Measurements from ENCODE around the gene PCBP3.
A peak's percentile ranks its signal among the peaks of the same experiment; 100 is the strongest.

The PCBP3 gene

DNA sequence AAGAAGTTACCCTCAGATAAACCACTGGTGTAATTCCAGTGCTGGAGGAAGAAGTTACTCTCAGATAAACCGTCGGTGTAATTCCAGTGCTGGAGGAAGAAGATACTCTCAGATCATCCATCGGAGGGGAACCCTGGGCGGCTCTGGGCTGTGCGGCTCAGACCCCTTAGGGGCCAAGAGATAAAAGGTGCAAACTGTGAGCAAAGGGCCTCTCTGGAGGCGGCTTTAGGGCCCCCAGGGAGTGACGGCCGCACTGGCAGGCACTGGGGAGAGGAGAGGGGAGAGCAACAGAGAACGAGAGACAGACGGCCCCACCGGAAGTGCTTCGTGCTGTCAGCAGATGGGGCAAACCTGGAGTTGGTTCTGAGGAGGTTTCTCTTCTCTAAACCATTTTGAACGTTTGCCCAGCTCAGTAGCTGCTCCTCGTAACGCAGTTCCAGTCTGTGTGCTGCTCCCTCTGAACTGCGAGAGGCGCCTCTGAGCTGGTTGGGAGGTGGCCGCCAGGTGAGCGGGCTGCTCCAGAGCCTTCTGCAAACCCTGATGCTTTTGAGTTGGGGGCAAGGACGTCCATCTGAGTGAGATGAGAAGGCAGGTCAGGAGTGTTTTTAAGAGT is 275.4 kb downstream of the PCBP3 start:
- DNase-seq: no peak

DNA sequence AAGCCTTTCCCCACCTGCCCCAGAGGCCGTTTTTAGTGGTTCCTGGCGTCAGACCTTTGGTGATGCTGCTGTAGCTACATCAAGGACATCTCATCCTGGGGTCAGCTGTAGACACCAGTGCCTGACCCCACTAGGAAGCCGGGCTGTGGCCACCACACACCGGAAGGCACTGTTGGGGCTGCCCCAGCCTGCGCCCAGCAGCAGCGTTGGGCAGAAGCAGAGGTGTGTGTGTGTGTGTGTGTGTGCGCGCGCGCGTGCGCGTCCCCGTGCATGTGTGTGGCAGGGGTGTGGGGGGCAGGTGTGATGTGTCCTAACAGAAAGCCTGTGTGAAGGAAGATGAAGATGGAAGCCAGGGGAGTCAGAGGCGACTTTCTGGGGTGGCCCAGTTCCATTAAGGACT is 276.1 kb downstream of the PCBP3 start:
- DNase-seq: no peak

- DNase-seq: no peak
These were observed 277.5 kb downstream of the PCBP3 start for GRCh38 chr21:45920824-45921600.

- DNase-seq: no peak
These were observed 278.4 kb downstream of the PCBP3 start for GRCh38 chr21:45921917-45922316.

GRCh38 chr21:45922648-45923047 is 279.1 kb downstream of the PCBP3 start:
- DNase-seq: no peak

DNA sequence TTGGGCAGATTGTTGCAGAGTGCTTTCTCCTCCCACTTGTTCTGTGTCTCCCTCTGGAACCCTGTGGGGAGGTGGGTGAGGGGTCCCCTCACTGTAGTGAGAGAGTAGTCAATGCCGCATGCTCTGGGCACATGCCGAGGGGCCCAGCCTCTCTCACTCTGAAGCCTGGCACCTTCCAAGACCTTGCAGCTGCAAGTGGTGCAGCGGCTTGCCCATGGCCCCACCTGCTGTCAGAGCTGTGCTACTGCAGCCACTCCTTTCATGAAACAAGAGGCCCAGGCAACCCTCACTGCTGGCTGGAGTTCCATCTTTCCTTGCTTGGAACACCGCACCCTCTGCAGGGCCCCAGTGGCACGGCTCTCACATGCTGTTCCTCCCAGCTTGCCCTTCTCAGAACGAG is 279.6 kb downstream of the PCBP3 start:
- peak; percentile 90 for DNase-seq

DNA sequence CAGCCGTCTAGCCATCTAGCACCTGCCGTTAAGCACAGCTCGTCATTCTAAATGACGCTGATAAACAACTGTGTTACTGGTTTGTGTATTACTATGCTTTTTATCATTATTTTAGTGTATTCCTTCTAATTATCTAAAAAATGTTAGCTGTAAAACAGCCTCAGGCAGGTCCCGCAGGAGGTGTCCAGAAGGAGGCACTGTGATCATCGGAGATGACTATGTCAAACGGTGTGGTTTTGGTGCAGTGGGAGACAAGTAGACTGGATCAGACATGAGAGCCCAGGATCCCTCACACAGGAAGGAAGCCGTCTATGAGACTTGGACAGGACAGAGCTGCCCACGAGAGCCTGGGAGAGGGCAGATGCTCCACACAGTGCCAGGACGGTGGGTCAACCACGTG is 282.8 kb downstream of the PCBP3 start:
- no peak for DNase-seq

DNA sequence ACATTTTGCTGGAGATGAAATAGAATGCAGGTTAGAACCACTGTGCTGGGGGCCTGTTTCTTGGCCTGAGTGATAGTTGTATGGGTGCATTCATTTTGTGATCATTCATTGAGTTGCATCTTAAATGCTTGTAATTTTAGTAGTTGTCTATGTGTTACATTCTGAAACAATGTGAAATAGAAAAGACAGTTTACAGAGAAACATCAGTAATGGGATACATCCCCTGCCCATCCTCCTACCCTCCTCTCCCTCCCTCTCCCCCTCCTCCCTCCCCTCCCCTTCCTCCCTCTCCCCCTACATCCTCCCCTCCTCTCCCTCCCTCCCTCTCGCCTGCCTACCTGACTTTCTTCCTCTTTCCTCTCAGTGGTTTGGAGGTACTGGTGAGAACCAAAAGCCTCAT is 283.5 kb downstream of the PCBP3 start:
- no peak for DNase-seq

DNA sequence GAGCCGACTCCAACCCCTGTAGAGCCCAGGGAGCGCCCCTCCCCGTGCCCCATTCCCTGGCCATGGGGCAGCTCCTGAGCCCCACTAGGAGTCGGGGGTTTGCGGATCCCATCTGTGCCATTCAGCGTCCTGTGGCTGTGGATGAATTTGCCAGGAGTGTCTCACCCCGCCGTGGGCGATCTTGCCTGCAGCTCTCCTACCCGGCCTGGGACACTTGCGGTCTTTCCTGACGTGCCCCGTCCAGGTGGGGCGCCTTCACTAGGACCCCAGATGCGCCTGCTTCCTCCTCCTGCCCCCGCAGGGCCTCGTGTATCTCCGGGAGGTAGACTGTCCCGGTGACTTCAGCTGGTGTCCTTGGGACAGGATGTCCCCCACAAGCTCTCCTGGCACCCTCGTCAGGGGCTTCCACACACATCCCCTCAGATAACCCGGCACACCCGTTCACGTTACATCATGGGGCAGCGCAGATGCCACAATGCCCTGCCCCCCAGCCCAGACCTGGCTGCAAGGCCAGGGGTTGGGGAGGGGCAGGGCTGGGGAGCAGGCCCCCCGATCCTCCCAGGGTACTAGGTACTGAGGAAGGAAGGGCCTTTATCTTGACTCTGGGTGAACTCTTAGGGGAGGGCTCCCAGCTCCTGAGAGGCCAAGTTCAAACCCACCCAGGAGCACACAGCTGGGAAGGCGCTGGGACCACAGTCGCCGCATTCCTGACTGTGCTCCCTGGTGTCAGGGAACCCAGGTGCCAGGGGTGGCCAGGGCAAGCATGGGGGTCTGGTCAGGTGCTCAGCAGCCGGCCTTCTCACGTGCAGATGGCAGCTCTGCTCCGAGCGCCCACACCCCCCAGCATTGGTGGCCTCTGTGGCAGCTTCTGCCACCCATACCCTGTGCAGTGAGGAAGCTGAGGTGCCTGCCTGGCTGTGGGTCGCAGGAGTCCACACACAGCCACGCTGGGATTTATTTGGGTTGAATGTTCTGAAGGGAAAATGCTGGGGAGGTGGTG is 284.6 kb downstream of the PCBP3 start:
- DNase-seq: no peak

DNA sequence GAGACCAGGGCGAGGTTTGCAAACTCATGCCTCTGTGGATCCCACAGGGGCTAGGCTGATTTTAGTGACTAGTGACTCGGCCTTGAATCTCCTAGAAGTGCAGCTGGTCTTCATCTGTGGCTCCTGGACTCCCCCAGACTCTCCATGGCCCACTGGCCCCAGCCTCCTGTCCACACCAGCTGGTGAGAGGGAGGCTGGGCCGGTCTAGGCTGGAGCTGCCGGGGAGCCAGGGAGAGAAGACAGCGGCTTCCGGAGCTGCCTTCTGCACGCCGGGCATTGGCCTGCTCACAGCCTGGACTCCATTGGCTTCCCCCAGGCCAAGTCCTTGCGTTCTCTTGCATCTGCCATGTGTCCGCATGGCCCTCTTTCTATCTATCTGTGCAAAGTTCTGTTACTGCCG is 285.9 kb downstream of the PCBP3 start:
- DNase-seq: no peak

GRCh38 chr21:45930231-45930760 is 286.8 kb downstream of the PCBP3 start:
- no peak for DNase-seq

DNA sequence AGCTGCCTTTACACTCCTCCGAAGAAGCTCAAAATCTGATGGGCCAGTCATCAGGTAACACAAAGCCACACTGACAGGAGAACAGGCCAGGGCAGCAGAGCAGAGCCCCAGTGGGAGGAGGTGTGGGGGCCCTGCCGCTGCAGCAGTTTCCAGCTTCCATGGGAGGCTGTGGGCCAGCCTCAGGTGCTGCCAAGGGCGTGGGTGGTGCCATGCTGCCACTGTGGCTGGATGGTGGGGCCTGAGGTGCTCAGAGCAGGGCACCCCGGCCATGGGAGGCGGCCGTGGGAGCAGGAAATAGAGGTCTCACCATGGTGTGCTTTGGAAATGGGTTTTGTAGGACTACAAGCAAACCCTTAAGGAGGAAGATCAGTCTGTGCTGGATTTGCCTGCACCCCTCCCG is 287.3 kb downstream of the PCBP3 start:
- no peak for DNase-seq

DNA sequence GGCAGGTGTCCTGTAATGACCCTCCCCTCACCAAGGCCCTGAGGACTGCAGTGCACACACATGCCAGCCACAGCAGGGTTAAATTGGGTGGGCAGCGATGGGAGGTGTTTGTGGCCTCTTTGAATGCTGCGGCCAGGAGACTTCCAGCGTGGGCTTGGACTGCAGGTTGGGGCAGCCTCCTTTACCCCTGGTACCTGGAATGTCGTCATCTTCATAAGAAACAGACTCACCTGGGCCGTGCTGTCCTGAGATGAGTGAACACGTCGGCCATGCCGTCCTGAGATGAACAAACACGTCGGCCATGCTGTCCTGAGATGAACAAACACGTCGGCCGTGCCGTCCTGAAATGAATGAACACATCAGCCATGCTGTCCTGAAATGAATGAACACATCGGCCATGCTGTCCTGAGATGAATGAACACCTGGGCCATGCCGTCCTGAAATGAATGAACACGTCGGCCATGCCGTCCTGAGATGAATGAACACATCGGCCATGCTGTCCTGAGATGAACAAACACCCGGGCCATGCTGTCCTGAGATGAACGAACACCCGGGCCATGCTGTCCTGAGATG is 288.0 kb downstream of the PCBP3 start:
- DNase-seq: no peak

DNA sequence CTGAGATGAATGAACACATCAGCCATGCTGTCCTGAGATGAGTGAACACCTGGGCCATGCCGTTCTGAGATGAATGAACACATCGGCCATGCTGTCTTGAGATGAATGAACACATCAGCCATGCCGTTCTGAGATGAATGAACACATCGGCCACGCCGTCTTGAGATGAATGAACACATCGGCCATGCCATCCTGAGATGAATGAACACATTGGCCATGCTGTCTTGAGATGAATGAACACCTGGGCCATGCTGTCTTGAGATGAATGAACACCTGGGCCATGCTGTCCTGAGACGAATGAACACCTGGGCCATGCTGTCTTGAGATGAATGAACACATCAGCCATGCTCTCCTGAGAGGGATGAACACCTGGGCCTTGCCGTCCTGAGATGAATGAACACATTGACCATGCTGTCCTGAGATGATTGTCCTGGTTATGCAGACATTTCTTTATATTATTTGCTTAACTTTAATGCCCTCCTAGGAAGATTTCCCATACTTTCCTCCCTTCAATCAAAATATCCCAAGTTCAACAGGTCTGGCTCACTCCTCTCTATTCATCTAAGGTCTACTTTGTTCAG is 289.5 kb downstream of the PCBP3 start:
- no peak for DNase-seq

GRCh38 chr21:45934085-45934484 is 290.6 kb downstream of the PCBP3 start:
- no peak for DNase-seq

- DNase-seq: no peak
These were observed 291.0 kb downstream of the PCBP3 start for GRCh38 chr21:45934554-45934953.

DNA sequence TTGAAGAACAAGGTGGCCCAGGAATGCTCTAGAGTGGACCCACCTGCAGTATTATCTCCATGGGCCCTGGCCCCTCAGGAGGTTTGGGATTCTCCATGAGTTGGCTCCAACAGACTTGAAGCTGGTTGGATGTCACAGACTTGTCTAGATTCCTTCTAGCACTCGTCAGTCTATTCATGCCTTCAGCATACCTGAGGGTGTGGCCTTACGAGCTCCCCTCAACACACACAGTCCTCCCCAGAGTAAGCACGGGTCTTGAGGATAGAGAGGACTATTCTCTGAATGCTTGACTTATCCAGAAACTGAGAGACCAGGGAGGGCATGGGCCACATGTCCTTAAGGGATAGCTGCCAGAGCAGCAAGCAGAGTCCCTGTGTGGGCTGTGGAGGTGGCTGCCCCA is 292.1 kb downstream of the PCBP3 start:
- DNase-seq: no peak

DNA sequence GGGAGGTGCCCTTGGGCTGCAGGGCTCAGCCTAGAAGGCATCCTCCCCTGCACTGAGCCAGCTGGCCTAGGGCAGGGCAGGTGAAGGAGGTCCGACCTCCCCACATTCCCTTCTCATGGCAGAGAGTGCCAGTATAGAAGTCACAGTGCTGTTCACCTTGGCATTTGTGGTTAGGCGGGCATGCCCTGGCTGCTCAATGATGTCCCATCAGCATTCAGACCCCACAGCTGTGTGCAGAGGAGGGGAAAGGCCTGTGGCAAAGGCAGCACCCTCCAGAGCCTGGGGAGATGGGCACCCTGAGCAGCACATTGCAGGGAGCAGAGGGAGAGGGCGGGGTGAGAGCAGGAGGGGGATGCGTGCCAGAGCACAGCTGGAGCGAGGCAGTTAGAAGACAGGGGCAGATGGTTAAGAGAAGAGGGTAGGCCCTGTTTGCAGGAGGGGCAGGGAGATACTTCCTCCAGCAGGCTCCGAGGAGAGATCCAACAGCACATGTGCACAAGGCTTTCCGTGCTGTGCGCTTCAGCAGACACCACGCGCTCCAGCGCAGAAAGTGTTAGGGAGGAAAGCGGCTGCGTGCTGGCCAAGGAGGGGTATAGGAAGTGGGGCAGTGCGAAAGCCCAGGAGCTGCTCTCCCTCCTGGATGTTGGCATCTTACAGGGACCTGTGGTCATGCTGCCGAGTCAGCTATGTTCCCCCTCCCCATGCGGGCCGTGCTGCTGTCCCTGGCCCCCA is 294.4 kb downstream of the PCBP3 start:
- DNase-seq: peak; percentile 8

DNA sequence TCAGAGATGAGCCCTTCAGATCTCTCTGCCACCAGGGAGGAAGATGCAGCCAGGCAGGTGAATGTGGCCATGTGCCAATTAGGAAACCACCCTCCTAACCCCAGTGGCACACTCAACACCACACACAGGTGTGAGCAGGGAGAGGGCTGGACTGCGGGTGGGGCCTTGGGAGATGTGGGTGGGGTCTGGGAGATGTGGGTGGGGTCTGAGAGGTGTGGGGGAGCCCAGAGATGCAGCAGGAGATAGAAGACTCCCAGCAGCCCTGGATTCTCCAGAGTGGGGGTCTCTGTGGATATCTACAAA is 294.9 kb downstream of the PCBP3 start:
- no peak for DNase-seq

DNA sequence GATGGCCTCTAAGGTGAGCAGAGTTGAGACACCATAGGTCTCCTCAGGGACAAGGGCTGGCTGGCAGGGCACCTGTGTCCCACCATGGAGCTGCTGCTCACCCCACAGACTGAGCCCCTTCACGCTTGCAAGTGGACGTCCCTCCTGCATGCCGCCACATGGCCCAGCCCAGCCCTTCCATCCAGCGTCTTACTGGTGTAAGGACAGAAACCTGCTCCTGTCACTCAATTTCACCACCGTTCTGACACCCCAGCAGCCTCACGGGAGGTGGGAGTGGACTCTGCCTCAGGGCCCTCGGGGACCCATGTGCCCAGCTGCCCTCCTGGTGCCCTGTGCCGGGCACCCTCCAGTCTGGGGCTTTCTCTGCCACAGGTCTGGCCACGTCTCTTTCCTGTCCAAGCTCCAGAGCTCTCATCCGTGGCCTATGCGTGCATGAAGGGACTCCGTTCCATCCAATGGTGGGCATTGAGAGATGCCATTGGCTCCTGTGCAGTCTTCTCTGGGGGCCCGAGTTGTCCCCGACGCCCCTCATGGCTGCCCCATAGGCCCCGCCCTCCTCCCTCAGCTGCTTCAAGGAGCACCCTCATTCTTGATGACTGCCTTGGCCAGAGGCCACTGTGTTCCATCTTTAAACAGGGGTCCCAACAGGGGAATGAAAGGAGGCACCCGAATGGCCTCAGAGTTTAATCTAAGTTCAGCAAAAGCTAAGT is 295.4 kb downstream of the PCBP3 start:
- peak; percentile 5 for DNase-seq

DNA sequence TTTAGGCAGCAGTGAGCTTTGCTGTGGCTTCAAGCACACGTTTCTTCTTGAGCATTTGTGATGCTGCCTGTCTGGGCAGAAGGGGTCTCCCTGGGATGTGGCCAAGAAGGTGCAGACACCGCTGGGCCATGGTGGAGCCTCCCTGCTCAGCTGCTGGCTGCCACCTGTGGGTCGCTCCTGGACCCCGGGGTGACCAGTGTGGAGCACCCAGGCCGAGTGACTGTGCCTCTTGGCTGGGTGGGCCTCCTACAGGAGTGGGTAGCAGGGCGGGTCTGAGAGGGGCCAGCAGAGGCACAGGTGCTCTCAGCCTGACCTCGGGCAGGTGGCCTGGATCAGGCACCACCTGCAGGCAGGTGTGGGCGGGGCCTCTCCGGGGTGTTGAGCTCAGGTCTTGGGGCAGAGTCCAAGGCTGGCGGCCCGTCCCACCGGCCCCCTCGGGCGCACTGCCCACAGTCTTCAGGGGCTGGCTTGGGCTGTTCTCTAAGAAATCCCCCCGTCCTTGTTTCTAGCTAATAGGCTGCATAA is 296.1 kb downstream of the PCBP3 start:
- DNase-seq: peak; percentile 12
